Smooth muscle cell (in vitro differentiated cells): Measurements from ENCODE around the gene MYO5B. TPM values are rescaled to one million over a fixed set of nuclear protein-coding genes. Genes with fewer than 3 reads are reported as not detected.
"Not testable (repeated sequence)": the region's sequence is repeated elsewhere in the genome, so short reads cannot be mapped to it uniquely, and the experiment has no call there.

Experiments used
- DNase-seq: peaks from one replicate; lab custom pipeline; 2025; ENCODE audit not compliant: unreplicated experiment; lab: John Stamatoyannopoulos, UW
- H2AFZ ChIP-seq: fragments of 200-600 bp; sonication (generic); 2 replicates; pipeline ENCODE4 v1.6.0; 2016; ENCODE audit warnings: antibody characterized with exemption, low read depth, mild to moderate bottlenecking
- H3F3A ChIP-seq: fragments of 200-600 bp; sonication (generic); 2 replicates; pipeline ENCODE4 v1.6.0; 2017; ENCODE audit warnings: antibody characterized with exemption, low read depth
- H3K27ac ChIP-seq: fragments of 200-600 bp; sonication (generic); 2 replicates; pipeline ENCODE4 v1.5.1; 2016; ENCODE audit warnings: low read depth, mild to moderate bottlenecking
- H3K27me3 ChIP-seq: fragments of 200-600 bp; sonication (generic); 2 replicates; pipeline ENCODE4 v1.6.1; 2016; ENCODE audit warnings: low read depth, mild to moderate bottlenecking
- H3K36me3 ChIP-seq: fragments of 200-600 bp; sonication (generic); 2 replicates; pipeline ENCODE4 v1.5.1; 2016; ENCODE audit warnings: low read depth
- H3K4me1 ChIP-seq: fragments of 200-600 bp; sonication (generic); 2 replicates; pipeline ENCODE4 v1.5.1; 2016; ENCODE audit warnings: low read depth
- H3K4me2 ChIP-seq: fragments of 200-600 bp; sonication (generic); 2 replicates; pipeline ENCODE4 v1.6.0; 2016; ENCODE audit warnings: mild to moderate bottlenecking
- H3K4me3 ChIP-seq: fragments of 200-600 bp; sonication (generic); 2 replicates; pipeline ENCODE4 v1.5.1; 2016; ENCODE audit warnings: mild to moderate bottlenecking
- H3K79me2 ChIP-seq: fragments of 200-600 bp; sonication (generic); 2 replicates; pipeline ENCODE4 v1.6.0; 2016; ENCODE audit warnings: low read depth, mild to moderate bottlenecking
- H3K9ac ChIP-seq: fragments of 200-600 bp; sonication (generic); 2 replicates; pipeline ENCODE4 v1.6.0; 2016; ENCODE audit warnings: low read depth
- H3K9me3 ChIP-seq: fragments of 200-600 bp; sonication (generic); replicated peaks from 2 replicates; pipeline ENCODE4 v1.5.1; 2016; ENCODE audit warnings: low read depth
- H4K20me1 ChIP-seq: fragments of 200-600 bp; sonication (generic); 2 replicates; pipeline ENCODE4 v1.6.0; 2016; ENCODE audit warnings: low read depth
- WGBS: methylation state at CpG from one replicate; pipeline ENCODE4 v1.1.7; 2016; ENCODE audit warnings: low lambda C conversion rate; 5-methylcytosine and 5-hydroxymethylcytosine counted together
- polyA plus RNA-seq: library from polyadenylated mRNA; unstranded; fragments of >200 nt; fragmentation: Nextera tagmentation; extraction: Ambion mirVana; gene quantifications from 2 replicates; pipeline ENCODE4 v1.2.1, GENCODE V29; 2016
- total RNA-seq: library from RNA; depleted of rRNA; stranded (reverse); fragments of >200 nt; gene quantifications from 2 replicates; pipeline ENCODE4 v1.2.3, GENCODE V29; 2014
- TF ChIP-seq, protein P1 (sequence below): fragments of 200-600 bp; sonication (generic); IDR thresholded peaks from 2 replicates; pipeline ENCODE4 v1.5.1; 2017; ENCODE audit warnings: borderline replicate concordance, mild to moderate bottlenecking, antibody characterized with exemption; ENCODE audit not compliant: insufficient read depth, poor library complexity, severe bottlenecking

The MYO5B gene
- total and polyA plus RNA-seq, 2 experiments from 2014 or later = 1.7 to 25.3 TPM

DNA sequence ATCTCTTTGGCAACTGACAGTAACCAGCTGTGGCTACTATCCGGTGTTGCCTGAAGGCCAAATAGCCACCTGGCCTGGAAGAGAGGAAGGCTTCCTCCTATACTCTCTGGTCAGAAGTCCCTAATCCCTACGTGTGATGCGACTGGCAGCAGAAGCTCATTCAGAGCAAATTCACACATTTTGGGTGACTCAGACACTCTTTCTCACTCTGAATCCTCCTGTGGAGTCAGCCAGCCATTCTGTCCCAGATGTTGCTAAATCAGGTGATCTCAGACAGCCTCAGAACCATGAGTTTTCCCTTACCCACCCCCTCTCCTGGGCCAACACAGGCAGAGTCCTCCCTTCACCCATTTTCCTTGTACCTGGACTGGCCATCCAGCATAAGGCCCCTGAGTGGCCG is 36.7 kb upstream of the MYO5B start:
- 62% methylated on average over 4 of the region's 4 CpGs for WGBS
- DNase-seq = no peak
- Histone ChIP-seq H3K79me2 (no peaks in the 10 kb centered on the region), H3K27me3 (no peaks in the 10 kb centered on the region), H3K9me3 (no peaks in the 10 kb centered on the region), H3K4me3 (no peak overlapping the region), H3K4me2 (no peak overlapping the region), H3K36me3 (no peaks in the 10 kb centered on the region), H2AFZ (no peak overlapping the region), H3K27ac (no peak overlapping the region), H3F3A (no peaks in the 10 kb centered on the region), H4K20me1 (no peaks in the 10 kb centered on the region), H3K4me1 (no peaks in the 10 kb centered on the region), H3K9ac (no peak overlapping the region)
- TF ChIP-seq, protein P1, sequence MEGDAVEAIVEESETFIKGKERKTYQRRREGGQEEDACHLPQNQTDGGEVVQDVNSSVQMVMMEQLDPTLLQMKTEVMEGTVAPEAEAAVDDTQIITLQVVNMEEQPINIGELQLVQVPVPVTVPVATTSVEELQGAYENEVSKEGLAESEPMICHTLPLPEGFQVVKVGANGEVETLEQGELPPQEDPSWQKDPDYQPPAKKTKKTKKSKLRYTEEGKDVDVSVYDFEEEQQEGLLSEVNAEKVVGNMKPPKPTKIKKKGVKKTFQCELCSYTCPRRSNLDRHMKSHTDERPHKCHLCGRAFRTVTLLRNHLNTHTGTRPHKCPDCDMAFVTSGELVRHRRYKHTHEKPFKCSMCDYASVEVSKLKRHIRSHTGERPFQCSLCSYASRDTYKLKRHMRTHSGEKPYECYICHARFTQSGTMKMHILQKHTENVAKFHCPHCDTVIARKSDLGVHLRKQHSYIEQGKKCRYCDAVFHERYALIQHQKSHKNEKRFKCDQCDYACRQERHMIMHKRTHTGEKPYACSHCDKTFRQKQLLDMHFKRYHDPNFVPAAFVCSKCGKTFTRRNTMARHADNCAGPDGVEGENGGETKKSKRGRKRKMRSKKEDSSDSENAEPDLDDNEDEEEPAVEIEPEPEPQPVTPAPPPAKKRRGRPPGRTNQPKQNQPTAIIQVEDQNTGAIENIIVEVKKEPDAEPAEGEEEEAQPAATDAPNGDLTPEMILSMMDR = no peak

- not testable (repeated sequence) for H3K4me1 ChIP-seq, H3K79me2 ChIP-seq, H4K20me1 ChIP-seq, H3K9me3 ChIP-seq, H3K4me2 ChIP-seq, H3K4me3 ChIP-seq, H3F3A ChIP-seq, H3K27ac ChIP-seq, H3K9ac ChIP-seq, DNase-seq, H3K27me3 ChIP-seq, H3K36me3 ChIP-seq, H2AFZ ChIP-seq
- WGBS = 93% methylated on average over 4 of the region's 4 CpGs
Observed at GRCh38 chr18:50220249-50220648, 25.3 kb upstream of the MYO5B start.

- Histone ChIP-seq H3K79me2 (no peaks in the 10 kb centered on the region), H3K36me3 (no peaks in the 10 kb centered on the region), H3K27ac (no peak overlapping the region), H3K4me1 (no peaks in the 10 kb centered on the region), H2AFZ (no peak overlapping the region), H3K4me2 (no peak overlapping the region), H3F3A (no peaks in the 10 kb centered on the region), H3K4me3 (no peak overlapping the region), H3K9ac (no peak overlapping the region), H4K20me1 (no peaks in the 10 kb centered on the region), H3K27me3 (no peaks in the 10 kb centered on the region), H3K9me3 (no peaks in the 10 kb centered on the region)
- WGBS = 70% methylated on average over 7 of the region's 7 CpGs
- TF ChIP-seq, protein P1 = peak; percentile 18
- no peak for DNase-seq
Observed at GRCh38 chr18:50218432-50219197, 23.7 kb upstream of the MYO5B start.

DNA sequence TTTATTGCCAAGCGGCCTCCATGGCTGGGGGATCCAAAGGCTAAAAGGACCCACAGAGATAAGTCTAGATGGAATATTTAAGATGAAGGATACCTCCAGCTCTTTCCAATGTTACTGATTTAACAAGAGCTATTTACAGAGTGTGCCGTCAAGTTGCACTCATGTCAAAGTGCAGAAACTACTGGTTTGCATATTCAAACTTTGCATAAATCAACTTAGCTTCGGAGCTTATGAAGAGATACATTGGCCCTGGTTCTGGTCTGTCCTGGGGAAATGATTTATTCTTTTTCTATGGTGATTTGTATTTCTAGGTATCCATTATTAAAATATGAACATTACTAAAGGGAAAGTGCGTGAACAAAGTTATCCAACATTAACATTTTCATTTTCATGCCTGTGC is 14.4 kb upstream of the MYO5B start:
- H3K79me2 ChIP-seq = no peaks in the 10 kb centered on the region
- H4K20me1 ChIP-seq = no peaks in the 10 kb centered on the region
- no peaks in the 10 kb centered on the region for H3K36me3 ChIP-seq
- H3K27ac ChIP-seq = no peak overlapping the region
- no peak overlapping the region for H3K4me2 ChIP-seq
- H3K4me1 ChIP-seq = no peaks in the 10 kb centered on the region
- no peaks in the 10 kb centered on the region for H3K9me3 ChIP-seq
- no peak overlapping the region for H3K9ac ChIP-seq
- 91% methylated on average over 4 of the region's 4 CpGs for WGBS
- H3F3A ChIP-seq = no peaks in the 10 kb centered on the region
- TF ChIP-seq, protein P1 = no peak
- H3K4me3 ChIP-seq = no peak overlapping the region
- peaks cover 6% of the 10 kb centered on the region for H3K27me3 ChIP-seq
- no peak overlapping the region for H2AFZ ChIP-seq
- no peak for DNase-seq
